Neuronal stem cell (in vitro differentiated cells): Measurements from ENCODE around the gene ACTN1.
A peak's percentile ranks its signal among the peaks of the same experiment; 100 is the strongest.

Experiments used
- DNase-seq: peaks from one replicate; pipeline ENCODE4 v3.0.0-alpha.2; 2013; ENCODE audit warnings: low spot score
- H2AFZ ChIP-seq: one replicate; pipeline ENCODE4 v1.6.1; 2013; ENCODE audit warnings: mild to moderate bottlenecking, low read length, inconsistent platforms
- H2AK5ac ChIP-seq: 2 replicates; pipeline ENCODE4 v1.6.1; 2013; ENCODE audit warnings: low read depth, mild to moderate bottlenecking, inconsistent platforms, low read length, moderate library complexity, mixed read lengths
- H2BK120ac ChIP-seq: 2 replicates; pipeline ENCODE4 v1.6.1; 2013; ENCODE audit warnings: low read depth, mild to moderate bottlenecking, inconsistent platforms, low read length, moderate library complexity, mixed read lengths
- H2BK12ac ChIP-seq: one replicate; pipeline ENCODE4 v1.6.1; 2013; ENCODE audit warnings: low read length, inconsistent platforms
- H2BK15ac ChIP-seq: 2 replicates; pipeline ENCODE4 v1.6.1; 2013; ENCODE audit warnings: mild to moderate bottlenecking, low read length, inconsistent platforms, mixed read lengths
- H2BK5ac ChIP-seq: one replicate; pipeline ENCODE4 v1.6.1; 2013; ENCODE audit warnings: inconsistent platforms, mild to moderate bottlenecking, low read length, moderate library complexity
- H3K14ac ChIP-seq: one replicate; pipeline ENCODE4 v1.6.1; 2013; ENCODE audit warnings: low read length, inconsistent platforms
- H3K18ac ChIP-seq: 2 replicates; pipeline ENCODE4 v1.6.1; 2013; ENCODE audit warnings: low read length, inconsistent platforms
- H3K23ac ChIP-seq: 2 replicates; pipeline ENCODE4 v1.6.1; 2013; ENCODE audit warnings: low read depth, mild to moderate bottlenecking, mixed read lengths, low read length, inconsistent platforms; ENCODE audit not compliant: poor library complexity
- H3K27ac ChIP-seq: replicated peaks from 3 replicates; pipeline ENCODE4 v1.5.1; 2013; ENCODE audit warnings: low read length, inconsistent platforms
- H3K27me3 ChIP-seq, 3 experiments: 2 replicates each; pipeline ENCODE4 v1.6.1; 2013; ENCODE audit warnings: low read length in 3 of 3, mild to moderate bottlenecking in 2 of 3, inconsistent platforms in 1 of 3, low read depth in 1 of 3, mixed read lengths in 1 of 3, moderate library complexity in 1 of 3; ENCODE audit not compliant: control insufficient read depth in 3 of 3, insufficient read depth in 3 of 3
- H3K36me3 ChIP-seq, 2 donors: replicated peaks in 1 of 2; 2 replicates each; pipeline ENCODE4 v1.6.1; 2013; ENCODE audit warnings: low read length in 2 of 2; ENCODE audit not compliant: control insufficient read depth in 2 of 2, insufficient read depth in 2 of 2
- H3K4ac ChIP-seq: 2 replicates; pipeline ENCODE4 v1.6.1; 2013; ENCODE audit warnings: inconsistent platforms, mild to moderate bottlenecking, low read length, moderate library complexity
- H3K4me1 ChIP-seq, 2 donors: 1 replicate in 1 of 2; 2 replicates in 1 of 2; pipeline ENCODE4 v1.6.1; 2013; ENCODE audit warnings: low read length in 2 of 2, low read depth in 1 of 2; ENCODE audit not compliant: control insufficient read depth in 2 of 2, insufficient read depth in 1 of 2
- H3K4me2 ChIP-seq: one replicate; pipeline ENCODE4 v1.6.1; 2013; ENCODE audit warnings: mild to moderate bottlenecking, low read length, inconsistent platforms; ENCODE audit not compliant: insufficient read depth, poor library complexity, severe bottlenecking
- H3K4me3 ChIP-seq, 2 donors: 2 replicates each; pipeline ENCODE4 v1.5.1; 2013; ENCODE audit warnings: low read length in 2 of 2, mild to moderate bottlenecking in 2 of 2, inconsistent platforms in 1 of 2, moderate library complexity in 1 of 2
- H3K79me1 ChIP-seq: one replicate; pipeline ENCODE4 v1.6.1; 2013; ENCODE audit warnings: low read depth, mild to moderate bottlenecking, inconsistent platforms, low read length, moderate library complexity
- H3K9ac ChIP-seq: one replicate; pipeline ENCODE4 v1.6.1; 2013; ENCODE audit warnings: mild to moderate bottlenecking, low read depth, low read length, inconsistent platforms; ENCODE audit not compliant: poor library complexity
- H3K9me3 ChIP-seq, 2 donors: replicated peaks in 1 of 2; 2 replicates each; pipeline versions ENCODE3 to v1.6.1; 2013; ENCODE audit warnings: low read length in 2 of 2, mild to moderate bottlenecking in 2 of 2, inconsistent platforms in 1 of 2, low read depth in 1 of 2, mixed read lengths in 1 of 2, moderate library complexity in 1 of 2; ENCODE audit not compliant: control insufficient read depth in 2 of 2, insufficient read depth in 1 of 2
- H4K8ac ChIP-seq: one replicate; pipeline ENCODE4 v1.6.1; 2013; ENCODE audit warnings: low read depth, mild to moderate bottlenecking, inconsistent platforms, low read length, moderate library complexity
- H4K91ac ChIP-seq: one replicate; pipeline ENCODE4 v1.6.1; 2013; ENCODE audit warnings: low read length, low read depth, mild to moderate bottlenecking, inconsistent platforms; ENCODE audit not compliant: poor library complexity
- WGBS, 2 donors: extraction: QIAGEN DNeasy Blood & Tissue Kit; methylation state at CpG; one replicate each; pipeline ENCODE4 v1.1.7; 2013; ENCODE audit warnings: missing lambda C conversion rate in 2 of 2, mixed read lengths in 1 of 2; ENCODE audit not compliant: insufficient read length in 2 of 2, insufficient replicate concordance in 1 of 2; ENCODE audit errors: extremely low coverage in 2 of 2; 5-methylcytosine and 5-hydroxymethylcytosine counted together

ACTN1 gene

GRCh38 chr14:69004731-69005431 lies 25.8 kb upstream of the ACTN1 start:
- Histone ChIP-seq H2BK5ac (no peak overlapping the region), H3K27ac (no peak overlapping the region), H2BK120ac (no peak overlapping the region), H3K4me1 (peaks cover 13 to 18% of the 10 kb centered on the region in 2 donors), H3K4ac (no peak overlapping the region), H3K36me3 (no peaks in the 10 kb centered on the region), H2AK5ac (no peak overlapping the region), H3K23ac (no peak overlapping the region), H3K27me3 (no peaks in the 10 kb centered on the region), H3K18ac (no peak overlapping the region), H2BK12ac (no peak overlapping the region), H3K4me3 (no peak overlapping the region), H3K79me1 (no peaks in the 10 kb centered on the region), H3K9me3 (no peaks in the 10 kb centered on the region), H2AFZ (peak overlapping the region; percentile 64), H4K8ac (no peak overlapping the region), H2BK15ac (peak overlapping the region; percentile 77), H4K91ac (no peak overlapping the region), H3K14ac (no peak overlapping the region), H3K9ac (no peak overlapping the region), H3K4me2 (no peak overlapping the region)
- DNase-seq = no peak
- WGBS, 2 donors = no CpG with 5 or more reads among the region's 7 CpGs

DNA sequence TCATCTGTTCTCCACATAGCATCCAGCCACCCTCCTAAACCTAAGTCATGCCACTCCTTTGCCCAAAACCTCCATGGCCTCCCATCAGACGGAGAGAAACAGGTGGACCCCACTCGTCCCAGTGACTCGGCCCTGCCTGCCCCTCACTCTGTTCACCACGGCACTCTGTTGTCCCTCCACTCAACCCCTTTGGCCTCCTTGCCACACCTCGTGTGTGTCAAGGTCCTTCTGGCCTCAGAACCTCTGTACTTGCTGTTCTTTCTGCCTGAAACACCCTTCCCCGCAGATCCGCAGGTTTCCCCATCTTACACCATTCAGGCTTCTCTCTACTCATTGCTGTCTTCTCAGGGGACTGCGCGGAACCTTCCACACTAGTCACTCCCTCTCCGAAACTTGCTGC lies 24.5 kb upstream of the ACTN1 start:
- Histone ChIP-seq H3K4me1 (peaks cover 13 to 18% of the 10 kb centered on the region in 2 donors), H3K27ac (no peak overlapping the region), H2BK15ac (peak overlapping the region; percentile 77), H4K91ac (peak overlapping the region; percentile 38), H3K4ac (no peak overlapping the region), H3K18ac (no peak overlapping the region), H3K4me3 (no peak overlapping the region), H2AK5ac (no peak overlapping the region), H3K4me2 (no peak overlapping the region), H2BK120ac (no peak overlapping the region), H2AFZ (no peak overlapping the region), H4K8ac (no peak overlapping the region), H3K14ac (no peak overlapping the region), H3K9ac (no peak overlapping the region), H3K79me1 (no peaks in the 10 kb centered on the region), H3K23ac (no peak overlapping the region), H3K36me3 (no peaks in the 10 kb centered on the region), H2BK12ac (peak overlapping the region; percentile 17), H3K9me3 (no peaks in the 10 kb centered on the region), H3K27me3 (no peaks in the 10 kb centered on the region), H2BK5ac (no peak overlapping the region)
- DNase-seq = no peak
- WGBS, 2 donors = no CpG with 5 or more reads among the region's 10 CpGs

DNA sequence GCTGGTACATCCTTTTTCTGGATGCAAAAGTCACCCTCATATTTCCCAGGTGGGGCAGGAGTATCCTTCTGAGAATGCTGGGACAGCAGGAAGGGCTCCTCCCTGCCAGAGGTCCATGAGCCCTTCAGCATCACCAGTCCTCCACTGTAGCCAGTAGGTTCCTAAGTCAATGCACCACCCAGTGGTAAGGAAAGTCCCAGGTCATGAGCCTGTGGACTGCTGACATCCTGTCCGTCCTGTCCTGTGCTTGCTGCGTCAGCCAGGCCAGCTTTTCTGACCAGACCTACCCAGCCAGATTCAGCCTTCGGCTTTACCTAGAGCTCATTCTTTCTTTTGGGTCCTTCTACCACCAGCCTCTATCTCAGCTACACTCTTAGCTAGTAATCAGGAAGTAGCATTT lies 23.0 kb upstream of the ACTN1 start:
- H2BK12ac ChIP-seq = no peak overlapping the region
- no peaks in the 10 kb centered on the region for H3K27me3 ChIP-seq
- no peaks in the 10 kb centered on the region for H3K36me3 ChIP-seq
- H3K4me2 ChIP-seq = no peak overlapping the region
- no peak for DNase-seq
- no peak overlapping the region for H3K14ac ChIP-seq
- no peak overlapping the region for H3K9ac ChIP-seq
- H2AFZ ChIP-seq = no peak overlapping the region
- H2AK5ac ChIP-seq = no peak overlapping the region
- H4K91ac ChIP-seq = no peak overlapping the region
- H2BK120ac ChIP-seq = no peak overlapping the region
- H3K9me3 ChIP-seq = no peaks in the 10 kb centered on the region
- H2BK15ac ChIP-seq = no peak overlapping the region
- H3K27ac ChIP-seq = no peak overlapping the region
- no peak overlapping the region for H4K8ac ChIP-seq
- H3K18ac ChIP-seq = no peak overlapping the region
- WGBS, 2 donors = no CpG with 5 or more reads among the region's 3 CpGs
- peaks cover 13 to 18% of the 10 kb centered on the region in 2 donors for H3K4me1 ChIP-seq
- no peak overlapping the region for H3K4me3 ChIP-seq
- no peak overlapping the region for H3K23ac ChIP-seq
- H2BK5ac ChIP-seq = no peak overlapping the region
- no peaks in the 10 kb centered on the region for H3K79me1 ChIP-seq
- H3K4ac ChIP-seq = no peak overlapping the region

DNA sequence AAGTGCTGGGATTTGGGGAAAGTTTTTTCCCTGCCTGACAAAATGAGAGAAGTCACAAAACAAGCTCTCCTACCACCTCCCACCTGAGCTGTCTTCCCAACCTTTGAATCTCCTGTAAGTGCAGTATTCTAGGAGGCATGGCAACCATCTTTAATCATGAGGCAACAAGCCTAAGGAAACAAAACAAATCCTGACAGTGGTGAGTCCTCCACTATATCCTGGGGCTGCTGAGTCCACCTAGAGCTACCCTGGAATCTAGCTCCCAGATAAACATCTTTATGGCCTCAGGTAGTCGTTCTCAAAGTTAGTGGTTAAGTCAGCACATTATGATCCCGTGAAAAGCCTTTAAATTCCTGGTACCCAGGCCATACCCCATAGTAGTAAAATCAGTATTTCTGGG lies 22.3 kb upstream of the ACTN1 start:
- no peak overlapping the region for H2BK120ac ChIP-seq
- H3K27me3 ChIP-seq = no peaks in the 10 kb centered on the region
- no peak overlapping the region for H2BK5ac ChIP-seq
- H4K91ac ChIP-seq = no peak overlapping the region
- H3K4me1 ChIP-seq = peaks cover 13 to 18% of the 10 kb centered on the region in 2 donors
- no peak overlapping the region for H3K4ac ChIP-seq
- H3K79me1 ChIP-seq = no peaks in the 10 kb centered on the region
- no peaks in the 10 kb centered on the region for H3K9me3 ChIP-seq
- no peak overlapping the region for H2AFZ ChIP-seq
- H2AK5ac ChIP-seq = no peak overlapping the region
- no peak overlapping the region for H3K9ac ChIP-seq
- H3K14ac ChIP-seq = no peak overlapping the region
- no peaks in the 10 kb centered on the region for H3K36me3 ChIP-seq
- no peak overlapping the region for H3K4me2 ChIP-seq
- no peak overlapping the region for H4K8ac ChIP-seq
- no peak overlapping the region for H2BK15ac ChIP-seq
- no peak overlapping the region for H3K23ac ChIP-seq
- H2BK12ac ChIP-seq = no peak overlapping the region
- DNase-seq = no peak
- H3K4me3 ChIP-seq = no peak overlapping the region
- WGBS, 2 donors = no CpG with 5 or more reads among the region's 2 CpGs
- no peak overlapping the region for H3K27ac ChIP-seq
- no peak overlapping the region for H3K18ac ChIP-seq
